ENCODE data around the gene ROR2. TPM values are rescaled to one million over a fixed set of nuclear protein-coding genes. Genes with fewer than 3 reads are reported as not detected.

The ROR2 gene
- polyA plus RNA-seq, 3 donors: not detected

DNA sequence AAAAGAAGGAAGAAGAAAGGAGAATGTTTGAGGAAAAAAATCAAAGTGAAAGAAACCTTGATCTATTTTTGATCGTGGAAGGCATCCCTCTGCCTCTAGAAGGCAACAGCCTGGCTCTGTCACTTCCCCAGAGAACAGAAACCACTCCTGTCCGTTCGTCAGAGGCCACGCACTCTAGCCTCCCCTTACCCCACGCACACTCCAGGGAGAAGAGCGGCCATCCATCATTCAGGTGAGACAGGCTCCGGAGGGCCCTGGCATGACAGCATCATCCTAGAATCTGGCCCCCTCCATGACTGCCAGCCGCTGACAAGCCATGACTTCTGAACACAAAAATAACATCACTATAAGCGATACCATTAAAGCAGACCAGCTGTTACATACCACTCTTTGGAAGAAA lies 135.8 kb downstream of the ROR2 start:
- intact Hi-C loops (cut with micrococcal nuclease): no loop called here
- H3K27ac Mint-ChIP-seq: no peak overlapping the region
- H3K4me1 Mint-ChIP-seq: peaks cover 5% of the 10 kb centered on the region
- no peak for DNase-seq
- no peaks in the 10 kb centered on the region for H3K36me3 Mint-ChIP-seq
- no peak overlapping the region for H3K9ac ChIP-seq (ENCODE audit: insufficient read depth, low read length, poor library complexity, severe bottlenecking)
- H3K36me3 ChIP-seq (replicated peaks in 1 of 2; ENCODE audit: control insufficient read depth in 1 of 2, insufficient read depth in 2 of 2, low read length in 2 of 2): no peaks in the 10 kb centered on the region
- H3K79me2 ChIP-seq (ENCODE audit: insufficient read depth, low read length): no peaks in the 10 kb centered on the region
- no peak overlapping the region for H3K4me3 ChIP-seq (replicated peaks in 1 of 3; ENCODE audit: low read depth in 2 of 3, low read length in 3 of 3)
- no peaks in the 10 kb centered on the region for H3K27me3 Mint-ChIP-seq (ENCODE audit: low read depth in 3 of 3)
- WGBS (ENCODE audit: insufficient coverage): 76% methylated on average over 9 of the region's 9 CpGs
- no peaks in the 10 kb centered on the region for H4K20me1 ChIP-seq (ENCODE audit: insufficient read depth, low read length)
- no peaks in the 10 kb centered on the region for H3K9me3 ChIP-seq (replicated peaks in 1 of 2; ENCODE audit: control insufficient read depth in 1 of 2, insufficient read depth in 1 of 2, low read length in 2 of 2)
- no peaks in the 10 kb centered on the region for H3K9me3 Mint-ChIP-seq
- no peak overlapping the region for H2AFZ ChIP-seq (ENCODE audit: insufficient read depth, low read depth, low read length, poor library complexity, severe bottlenecking)
- TF ChIP-seq, protein P1, sequence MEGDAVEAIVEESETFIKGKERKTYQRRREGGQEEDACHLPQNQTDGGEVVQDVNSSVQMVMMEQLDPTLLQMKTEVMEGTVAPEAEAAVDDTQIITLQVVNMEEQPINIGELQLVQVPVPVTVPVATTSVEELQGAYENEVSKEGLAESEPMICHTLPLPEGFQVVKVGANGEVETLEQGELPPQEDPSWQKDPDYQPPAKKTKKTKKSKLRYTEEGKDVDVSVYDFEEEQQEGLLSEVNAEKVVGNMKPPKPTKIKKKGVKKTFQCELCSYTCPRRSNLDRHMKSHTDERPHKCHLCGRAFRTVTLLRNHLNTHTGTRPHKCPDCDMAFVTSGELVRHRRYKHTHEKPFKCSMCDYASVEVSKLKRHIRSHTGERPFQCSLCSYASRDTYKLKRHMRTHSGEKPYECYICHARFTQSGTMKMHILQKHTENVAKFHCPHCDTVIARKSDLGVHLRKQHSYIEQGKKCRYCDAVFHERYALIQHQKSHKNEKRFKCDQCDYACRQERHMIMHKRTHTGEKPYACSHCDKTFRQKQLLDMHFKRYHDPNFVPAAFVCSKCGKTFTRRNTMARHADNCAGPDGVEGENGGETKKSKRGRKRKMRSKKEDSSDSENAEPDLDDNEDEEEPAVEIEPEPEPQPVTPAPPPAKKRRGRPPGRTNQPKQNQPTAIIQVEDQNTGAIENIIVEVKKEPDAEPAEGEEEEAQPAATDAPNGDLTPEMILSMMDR (IDR thresholded peaks at IDR 0.05): no peak
- H3K27me3 ChIP-seq (ENCODE audit: control insufficient read depth in 2 of 2, insufficient read depth in 2 of 2, low read length in 2 of 2): no peaks in the 10 kb centered on the region
- H3K4me1 ChIP-seq (ENCODE audit: control insufficient read depth in 1 of 2, insufficient read depth in 2 of 2, low read length in 2 of 2): no peaks in the 10 kb centered on the region
- no peak overlapping the region for H3K4me3 Mint-ChIP-seq
- H3K4me2 ChIP-seq (replicated peaks; ENCODE audit: extremely low read depth, low read length, poor library complexity, severe bottlenecking): no peak overlapping the region
- no peak overlapping the region for H3K27ac ChIP-seq (ENCODE audit: low read depth in 1 of 2, low read length in 2 of 2)

DNA sequence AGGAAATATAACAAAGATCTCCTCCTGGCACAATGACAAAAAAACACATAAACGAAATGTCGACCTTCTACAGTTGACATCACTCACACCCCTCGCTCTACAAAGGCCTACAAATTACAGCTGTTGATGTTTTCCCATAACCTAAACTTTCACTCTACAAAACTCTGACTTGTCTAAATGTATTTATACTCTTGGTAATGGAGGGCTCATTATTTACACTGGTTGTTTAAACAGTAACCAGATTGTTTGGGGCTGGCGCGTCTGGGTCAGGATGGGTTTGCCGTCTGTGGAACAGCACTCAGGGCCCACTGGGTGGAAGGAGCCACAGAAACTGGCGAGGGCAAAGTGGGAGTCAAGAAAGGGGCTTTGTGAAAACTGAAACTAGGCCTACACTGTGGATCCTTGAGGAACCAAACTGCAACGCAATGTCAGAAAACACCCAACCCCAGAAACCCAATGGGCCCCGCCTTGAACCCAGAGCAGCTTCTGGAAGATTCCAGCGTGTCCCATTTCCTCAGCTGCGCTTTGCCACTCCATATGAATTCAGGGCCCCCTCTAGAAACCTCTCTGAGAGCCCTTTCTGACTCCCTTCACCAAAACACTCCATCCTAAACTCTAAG lies 136.7 kb downstream of the ROR2 start:
- Histone ChIP-seq H3K4me3 (replicated peaks in 1 of 3; ENCODE audit: low read depth in 2 of 3, low read length in 3 of 3) (no peak overlapping the region), H3K36me3 (replicated peaks in 1 of 2; ENCODE audit: control insufficient read depth in 1 of 2, insufficient read depth in 2 of 2, low read length in 2 of 2) (no peaks in the 10 kb centered on the region), H3K4me1 (ENCODE audit: control insufficient read depth in 1 of 2, insufficient read depth in 2 of 2, low read length in 2 of 2) (no peaks in the 10 kb centered on the region), H4K20me1 (ENCODE audit: insufficient read depth, low read length) (no peaks in the 10 kb centered on the region), H3K4me2 (replicated peaks; ENCODE audit: extremely low read depth, low read length, poor library complexity, severe bottlenecking) (no peak overlapping the region), H2AFZ (ENCODE audit: insufficient read depth, low read depth, low read length, poor library complexity, severe bottlenecking) (no peak overlapping the region), H3K27me3 (ENCODE audit: control insufficient read depth in 2 of 2, insufficient read depth in 2 of 2, low read length in 2 of 2) (no peaks in the 10 kb centered on the region), H3K79me2 (ENCODE audit: insufficient read depth, low read length) (no peaks in the 10 kb centered on the region), H3K27ac (ENCODE audit: low read depth in 1 of 2, low read length in 2 of 2) (no peak overlapping the region), H3K9ac (ENCODE audit: insufficient read depth, low read length, poor library complexity, severe bottlenecking) (no peak overlapping the region), H3K9me3 (replicated peaks in 1 of 2; ENCODE audit: control insufficient read depth in 1 of 2, insufficient read depth in 1 of 2, low read length in 2 of 2) (no peaks in the 10 kb centered on the region)
- Mint-ChIP-seq H3K27me3 (ENCODE audit: low read depth in 3 of 3) (peaks cover 0 to 2% (median 0%) of the 10 kb centered on the region in 3 donors), H3K36me3 (no peaks in the 10 kb centered on the region), H3K4me3 (no peak overlapping the region), H3K4me1 (peaks cover 5% of the 10 kb centered on the region), H3K9me3 (no peaks in the 10 kb centered on the region), H3K27ac (no peak overlapping the region)
- DNase-seq: no peak
- TF ChIP-seq, protein P1 (IDR thresholded peaks at IDR 0.05): no peak
- 96% methylated on average over 8 of the region's 11 CpGs for WGBS (ENCODE audit: insufficient coverage)
- intact Hi-C loops (cut with micrococcal nuclease): no loop called here
